AML-193 (cell line): ENCODE data around the gene CAND2.
"Not testable (repeated sequence)": the region's sequence is repeated elsewhere in the genome, so short reads cannot be mapped to it uniquely, and the experiment has no call there.

Experiments
- DNase-seq, 2 experiments: peaks; one replicate each; lab custom pipeline; 2025; lab: John Stamatoyannopoulos, UW

The CAND2 gene

GRCh38 chr3:12771236-12771635, 25.2 kb upstream of the CAND2 start:
- no peak for DNase-seq

- DNase-seq = no peak
Measured at GRCh38 chr3:12772462-12772861, 24.0 kb upstream of the CAND2 start.

- no peak for DNase-seq
Measured at GRCh38 chr3:12773030-12773709, 23.3 kb upstream of the CAND2 start.

- DNase-seq = no peak
Measured at GRCh38 chr3:12773710-12774086, 22.8 kb upstream of the CAND2 start.

- no peak for DNase-seq
Measured at GRCh38 chr3:12774619-12775018, 21.9 kb upstream of the CAND2 start.

- DNase-seq = no peak
Measured at GRCh38 chr3:12775226-12775625, 21.3 kb upstream of the CAND2 start.

GRCh38 chr3:12775970-12776369, 20.5 kb upstream of the CAND2 start:
- not testable (repeated sequence) for DNase-seq

GRCh38 chr3:12777171-12777570, 19.3 kb upstream of the CAND2 start:
- no peak for DNase-seq

GRCh38 chr3:12780751-12781150, 15.7 kb upstream of the CAND2 start:
- DNase-seq = no peak

- DNase-seq = no peak
Measured at GRCh38 chr3:12782172-12782815, 14.2 kb upstream of the CAND2 start.

- DNase-seq = no peak
Measured at GRCh38 chr3:12785096-12785495, 11.4 kb upstream of the CAND2 start.

- DNase-seq = not testable (repeated sequence)
Measured at GRCh38 chr3:12787346-12787745, 9.1 kb upstream of the CAND2 start.

- DNase-seq = not testable (repeated sequence)
Measured at GRCh38 chr3:12787967-12788690, 8.4 kb upstream of the CAND2 start.

- no peak for DNase-seq
Measured at GRCh38 chr3:12791430-12791829, 5.0 kb upstream of the CAND2 start.

GRCh38 chr3:12793701-12794100, 2.8 kb upstream of the CAND2 start:
- no peak for DNase-seq

- DNase-seq = no peak
Measured at GRCh38 chr3:12797124-12797891, 828 bp downstream of the CAND2 start.

GRCh38 chr3:12797892-12798558, 1.5 kb downstream of the CAND2 start:
- DNase-seq = no peak

- no peak for DNase-seq
Measured at GRCh38 chr3:12798559-12799179, 2.2 kb downstream of the CAND2 start.

- DNase-seq = no peak
Measured at GRCh38 chr3:12799525-12800440, 3.3 kb downstream of the CAND2 start.

GRCh38 chr3:12803371-12803770, 6.9 kb downstream of the CAND2 start:
- DNase-seq = no peak
